ENCODE measurements around the gene KCTD19. TPM values are rescaled to one million over a fixed set of nuclear protein-coding genes. Genes with fewer than 3 reads are reported as not detected.

Gene KCTD19
- total and polyA plus RNA-seq, 8 donors = 0.03 to 3.3 (median 2.2) TPM; not detected in 5

GRCh38 chr16:67255553-67256221 is 70.9 kb downstream of the KCTD19 start:
- TF ChIP-seq POLR2A (IDR thresholded peaks at IDR 0.05) = no peak
- TF ChIP-seq POLR2AphosphoS5 (IDR thresholded peaks at IDR 0.05) = no peak
- no peak for TF ChIP-seq CTCF (IDR thresholded peaks at IDR 0.05)
- no peak for TF ChIP-seq EP300 (IDR thresholded peaks at IDR 0.05)
- DNase-seq = no peak
- Histone ChIP-seq H3K4me1 (no peaks in the 10 kb centered on the region), H3K9me3 (no peaks in the 10 kb centered on the region), H3K4me3 (no peak overlapping the region), H3K27ac (no peak overlapping the region), H3K36me3 (no peaks in the 10 kb centered on the region), H3K27me3 (peaks cover 0 to 23% (median 0%) of the 10 kb centered on the region in 3 donors)
- intact Hi-C loops (cut with DNase I; ENCODE audit: low total_unique reads) = no loop called here
- WGBS, 5 donors = 87 to 92% (median 89%) methylated on average over 9 to 17 of the region's 17 CpGs

GRCh38 chr16:67254801-67255552 is 71.6 kb downstream of the KCTD19 start:
- intact Hi-C loops (cut with DNase I; ENCODE audit: low total_unique reads) = no loop called here
- Histone ChIP-seq H3K27ac (no peak overlapping the region), H3K4me3 (no peak overlapping the region), H3K4me1 (no peaks in the 10 kb centered on the region), H3K36me3 (no peaks in the 10 kb centered on the region), H3K9me3 (no peaks in the 10 kb centered on the region), H3K27me3 (peaks cover 0 to 30% (median 3%) of the 10 kb centered on the region in 3 donors)
- TF ChIP-seq CTCF (IDR thresholded peaks at IDR 0.05) = no peak
- DNase-seq = no peak
- 81 to 87% (median 83%) methylated on average over 18 of the region's 18 CpGs for WGBS, 5 donors

- WGBS, 5 donors = 90 to 94% (median 92%) methylated on average over 3 to 4 of the region's 4 CpGs
Observed at GRCh38 chr16:67252609-67253497, 73.7 kb downstream of the KCTD19 start.

More at GRCh38 chr16:67252609-67253497, 73.7 kb downstream of the KCTD19 start:
- TF ChIP-seq CTCF (IDR thresholded peaks at IDR 0.05) (no peak), POLR2AphosphoS5 (IDR thresholded peaks at IDR 0.05) (no peak), POLR2A (IDR thresholded peaks at IDR 0.05) (no peak), EP300 (IDR thresholded peaks at IDR 0.05) (no peak)
- no peak for DNase-seq
- Histone ChIP-seq H3K27me3 (peaks cover 0 to 51% (median 19%) of the 10 kb centered on the region in 3 donors), H3K4me1 (peaks cover 14 to 16% (median 15%) of the 10 kb centered on the region in 4 donors), H3K9me3 (no peaks in the 10 kb centered on the region), H3K4me3 (no peak overlapping the region), H3K27ac (no peak overlapping the region), H3K36me3 (no peaks in the 10 kb centered on the region)
- intact Hi-C loops (cut with DNase I; ENCODE audit: low total_unique reads) = no loop called here

All from stomach (tissue), 9 donors.